GM19193 (cell line): Measurements from ENCODE around the gene GMEB2.

Experiments
- POLR2A ChIP-seq: IDR thresholded peaks from 4 replicates; pipeline ENCODE4 v1.6.1; 2011; ENCODE audit not compliant: insufficient read depth, insufficient read length; ENCODE audit errors: extremely low read depth

The GMEB2 gene

GRCh38 chr20:63626424-63627128, at the start of gene GMEB2:
Gene GMEB2, minus strand, starts transcription at chr20:63627101. Its CDS starts 7,704 bp downstream, at chr20:63619397.
- TF ChIP-seq POLR2A = peak; percentile 46

GRCh38 chr20:63675681-63676368, 48.9 kb upstream of the GMEB2 start:
- TF ChIP-seq POLR2A = no peak

- TF ChIP-seq POLR2A = no peak
These were observed 47.0 kb upstream of the GMEB2 start for GRCh38 chr20:63673951-63674350.

GRCh38 chr20:63672666-63673065, 45.8 kb upstream of the GMEB2 start:
- TF ChIP-seq POLR2A = no peak

- TF ChIP-seq POLR2A = no peak
These were observed 41.5 kb upstream of the GMEB2 start for GRCh38 chr20:63668351-63668750.

- TF ChIP-seq POLR2A = no peak
These were observed 41.0 kb upstream of the GMEB2 start for GRCh38 chr20:63667858-63668257.

- no peak for TF ChIP-seq POLR2A
These were observed 38.8 kb upstream of the GMEB2 start for GRCh38 chr20:63665708-63666107.

GRCh38 chr20:63664861-63665594, 38.1 kb upstream of the GMEB2 start:
- no peak for TF ChIP-seq POLR2A

GRCh38 chr20:63664143-63664851, 37.4 kb upstream of the GMEB2 start:
- no peak for TF ChIP-seq POLR2A

- TF ChIP-seq POLR2A = no peak
These were observed 36.6 kb upstream of the GMEB2 start for GRCh38 chr20:63663332-63664066.

- no peak for TF ChIP-seq POLR2A
These were observed 35.9 kb upstream of the GMEB2 start for GRCh38 chr20:63662813-63663189.

GRCh38 chr20:63661959-63662812, 35.3 kb upstream of the GMEB2 start:
- no peak for TF ChIP-seq POLR2A

- TF ChIP-seq POLR2A = no peak
These were observed 34.2 kb upstream of the GMEB2 start for GRCh38 chr20:63661108-63661507.

- no peak for TF ChIP-seq POLR2A
These were observed 33.7 kb upstream of the GMEB2 start for GRCh38 chr20:63660622-63661021.

- TF ChIP-seq POLR2A = no peak
These were observed 32.5 kb upstream of the GMEB2 start for GRCh38 chr20:63659370-63659769.
